SW480 (cell line): ENCODE measurements around the gene DUSP22.

ENCODE experiments used
- DNase-seq: peaks from one replicate; pipeline ENCODE4 v3.0.0-alpha.2; 2016; ENCODE audit warnings: low spot score

Gene DUSP22

DNA sequence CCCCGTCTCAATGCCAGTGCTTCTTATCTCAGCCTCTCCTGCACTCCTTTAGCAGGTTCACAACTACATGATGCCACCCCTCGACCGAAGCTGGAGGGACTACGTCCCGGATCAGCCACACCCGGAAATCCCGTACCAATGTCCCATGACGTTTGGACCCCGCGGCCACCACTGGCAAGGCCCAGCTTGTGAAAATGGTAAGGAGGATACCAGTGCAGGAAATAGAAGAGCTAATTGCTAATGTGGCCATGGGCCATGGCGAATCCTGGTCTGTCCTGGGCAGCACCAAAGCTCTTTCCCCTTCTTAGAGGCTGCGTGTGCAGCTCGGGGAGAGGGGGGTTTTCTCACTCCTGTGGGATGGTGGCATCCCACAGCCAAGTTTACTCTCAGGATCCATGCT, 104.8 kb downstream of the DUSP22 start:
- no peak for DNase-seq

DNA sequence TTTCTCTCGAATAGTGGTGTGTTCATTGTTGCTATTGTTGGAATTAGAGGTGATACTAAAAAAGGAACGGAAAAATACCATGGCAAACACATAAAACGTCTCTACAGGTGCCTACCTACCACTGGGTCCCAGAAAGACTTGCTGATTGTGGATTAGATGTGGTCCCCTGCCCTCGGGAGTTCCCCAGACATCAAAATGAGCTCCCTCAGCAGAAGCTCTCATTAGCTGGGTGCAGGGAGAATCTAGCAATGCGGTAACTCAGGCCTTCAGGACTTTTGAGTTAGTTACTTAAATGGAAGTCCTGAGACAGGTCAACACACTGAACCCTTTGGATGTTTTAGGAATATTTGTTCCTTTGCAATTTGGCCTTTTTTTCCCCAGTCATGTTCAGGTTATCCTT, 105.3 kb downstream of the DUSP22 start:
- no peak for DNase-seq

DNA sequence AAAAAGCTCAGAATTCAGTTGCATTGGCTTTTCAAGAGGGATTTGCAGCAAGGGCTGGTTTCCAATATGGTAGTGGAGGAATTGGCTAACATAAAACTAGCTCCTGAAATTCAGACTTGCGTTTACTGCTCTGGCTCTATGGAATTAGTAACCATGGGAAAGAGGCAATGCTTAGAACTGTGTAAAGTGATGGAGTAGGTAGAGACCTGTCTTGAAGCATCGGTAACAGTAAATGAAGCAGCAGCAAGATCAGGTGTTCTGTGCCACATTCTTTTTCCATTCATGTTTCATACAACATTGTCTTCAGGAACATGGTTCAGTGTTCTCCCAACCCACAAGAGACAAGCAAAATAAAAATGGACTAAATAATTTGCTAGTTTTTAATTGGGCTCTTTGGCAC, 105.8 kb downstream of the DUSP22 start:
- no peak for DNase-seq

DNA sequence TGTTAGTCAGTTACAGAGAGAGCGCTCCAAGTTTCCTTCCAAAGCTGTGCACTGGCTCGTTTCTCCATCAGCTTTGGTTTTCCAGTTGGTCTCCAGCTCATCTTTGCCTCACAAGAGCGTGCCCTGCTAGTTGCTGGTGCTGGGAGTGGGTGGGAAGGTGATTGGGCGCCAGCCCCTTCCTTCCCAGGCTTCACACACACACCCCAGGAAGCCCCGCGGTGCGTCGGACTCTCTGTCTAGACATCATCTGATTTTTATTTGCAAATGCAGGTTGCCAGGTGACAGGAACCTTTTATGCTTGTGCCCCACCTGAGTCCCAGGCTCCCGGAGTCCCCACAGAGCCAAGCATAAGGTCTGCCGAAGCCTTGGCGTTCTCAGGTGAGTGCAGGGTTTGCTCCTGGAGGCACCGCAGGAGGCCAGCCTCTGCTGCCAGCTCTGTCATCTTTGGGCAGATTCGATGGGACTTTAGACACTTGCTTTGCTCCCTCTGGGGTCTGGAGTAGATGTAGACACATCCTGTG, 106.3 kb downstream of the DUSP22 start:
- no peak for DNase-seq

DNA sequence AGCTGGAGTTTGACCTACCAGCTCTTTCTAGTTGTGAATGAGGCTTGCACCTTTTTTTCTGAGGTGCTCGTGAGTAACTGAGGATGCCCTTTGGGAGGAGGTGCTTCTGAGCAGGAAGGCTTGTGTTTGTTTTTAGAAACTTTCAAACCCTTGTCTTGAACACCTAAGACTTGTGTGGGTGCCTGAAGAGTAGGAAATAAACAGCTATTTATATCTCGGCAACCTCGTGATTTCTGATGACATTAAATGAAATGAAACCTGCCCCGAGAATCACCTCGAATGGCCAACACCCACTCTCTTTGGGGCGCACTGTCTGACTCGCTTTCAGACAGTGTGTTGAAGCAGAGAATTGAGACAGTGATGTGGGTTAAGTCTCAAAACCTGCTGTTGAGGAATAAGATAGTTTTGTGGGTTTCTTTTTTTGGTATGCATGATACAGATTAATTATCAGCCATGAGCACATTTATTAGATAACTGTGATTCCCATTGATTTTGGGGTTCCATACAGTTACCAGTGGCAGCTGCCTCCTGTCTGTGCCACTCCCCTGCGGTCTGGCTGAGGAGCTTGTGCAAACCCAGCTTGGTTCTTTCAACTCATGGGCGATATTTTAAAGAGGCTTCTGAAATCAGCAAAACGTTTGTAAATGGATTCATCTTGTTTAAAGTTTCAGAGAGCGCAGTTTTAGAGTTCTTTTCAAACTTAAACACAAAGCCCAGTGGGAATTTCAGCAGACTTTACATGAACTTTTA, 107.7 kb downstream of the DUSP22 start:
- peak; percentile 14 for DNase-seq

DNA sequence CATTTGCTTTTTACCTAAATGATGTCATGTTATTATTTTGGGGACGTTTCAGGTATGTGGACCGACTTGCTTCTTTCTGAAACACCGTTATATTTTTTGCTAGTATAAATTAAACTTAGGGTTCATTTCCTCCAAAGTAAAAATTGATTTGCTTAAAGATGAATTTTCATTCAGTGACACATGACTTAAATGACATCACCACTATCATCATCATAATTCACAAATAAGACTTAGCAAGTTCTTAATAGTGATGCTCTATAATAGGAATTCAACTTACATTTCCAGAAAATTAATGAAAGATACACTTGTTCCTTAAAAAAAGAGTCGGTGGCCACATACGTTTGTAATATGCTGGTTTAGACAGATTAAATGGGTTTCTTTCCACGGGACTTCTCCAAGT, 108.5 kb downstream of the DUSP22 start:
- DNase-seq, result no peak
